ENCODE measurements around the gene SUSD4.
A peak's percentile ranks its signal among the peaks of the same experiment; 100 is the strongest.

GRCh38 chr1:223180731-223181321 lies 183.2 kb downstream of the SUSD4 start:
- TF ChIP-seq CTCF (IDR thresholded peaks at IDR 0.05) (no peak), POLR2AphosphoS5 (IDR thresholded peaks at IDR 0.05) (peak; percentile 31)

All from prostate gland (tissue), 2 donors.